Islet precursor cell (in vitro differentiated cells): ENCODE measurements around the gene RUNX2.
A peak's percentile ranks its signal among the peaks of the same experiment; 100 is the strongest.

ENCODE experiments used
- DNase-seq: peaks from one replicate; pipeline ENCODE4 v3.0.0-alpha.2; 2018

RUNX2 gene

GRCh38 chr6:45597424-45597823, 269.3 kb downstream of the RUNX2 start:
- no peak for DNase-seq

GRCh38 chr6:45599053-45599452, 270.9 kb downstream of the RUNX2 start:
- DNase-seq, result no peak

- DNase-seq, result no peak
Measured at GRCh38 chr6:45605971-45606370, 277.8 kb downstream of the RUNX2 start.

GRCh38 chr6:45606831-45607400, 278.8 kb downstream of the RUNX2 start:
- no peak for DNase-seq

GRCh38 chr6:45607798-45608197, 279.7 kb downstream of the RUNX2 start:
- DNase-seq, result no peak

- peak; percentile 60 for DNase-seq
Measured at GRCh38 chr6:45608252-45608913, 280.3 kb downstream of the RUNX2 start.

- no peak for DNase-seq
Measured at GRCh38 chr6:45609141-45609638, 281.1 kb downstream of the RUNX2 start.

- no peak for DNase-seq
Measured at GRCh38 chr6:45610374-45610773, 282.2 kb downstream of the RUNX2 start.

GRCh38 chr6:45610832-45611231, 282.7 kb downstream of the RUNX2 start:
- no peak for DNase-seq

- no peak for DNase-seq
Measured at GRCh38 chr6:45611491-45611890, 283.4 kb downstream of the RUNX2 start.

- peak; percentile 55 for DNase-seq
Measured at GRCh38 chr6:45613656-45614055, 285.5 kb downstream of the RUNX2 start.

- DNase-seq, result no peak
Measured at GRCh38 chr6:45614488-45615285, 286.6 kb downstream of the RUNX2 start.

- DNase-seq, result no peak
Measured at GRCh38 chr6:45616209-45616608, 288.1 kb downstream of the RUNX2 start.

- no peak for DNase-seq
Measured at GRCh38 chr6:45617441-45617840, 289.3 kb downstream of the RUNX2 start.

- DNase-seq, result no peak
Measured at GRCh38 chr6:45618259-45618658, 290.1 kb downstream of the RUNX2 start.

- peak; percentile 82 for DNase-seq
Measured at GRCh38 chr6:45619211-45619760, 291.2 kb downstream of the RUNX2 start.

GRCh38 chr6:45619994-45620471, 291.9 kb downstream of the RUNX2 start:
- DNase-seq, result no peak

GRCh38 chr6:45624228-45624627, 296.1 kb downstream of the RUNX2 start:
- DNase-seq, result no peak

GRCh38 chr6:45625191-45625664, 297.1 kb downstream of the RUNX2 start:
- peak; percentile 58 for DNase-seq

- DNase-seq, result peak; percentile 64
Measured at GRCh38 chr6:45626087-45626891, 298.2 kb downstream of the RUNX2 start.

GRCh38 chr6:45630314-45630713, 302.2 kb downstream of the RUNX2 start:
- DNase-seq, result peak; percentile 18

GRCh38 chr6:45630801-45631200, 302.7 kb downstream of the RUNX2 start:
- DNase-seq, result no peak
